ENCODE results near the gene DUSP2. TPM values are rescaled to one million over a fixed set of nuclear protein-coding genes. Genes with fewer than 3 reads are reported as not detected.
A peak's percentile ranks its signal among the peaks of the same experiment; 100 is the strongest.

The DUSP2 gene
- total RNA-seq, 1 donor from 2014 or later = 494 TPM

- no peaks in the 10 kb centered on the region for H3K27me3 Mint-ChIP-seq (ENCODE audit: insufficient read depth)
- H3K4me3 Mint-ChIP-seq = no peak overlapping the region
- H3K36me3 Mint-ChIP-seq (ENCODE audit: low read depth) = no peaks in the 10 kb centered on the region
- intact Hi-C loops (cut with micrococcal nuclease) = no loop called here
- H3K9me3 Mint-ChIP-seq = no peaks in the 10 kb centered on the region
- no peak for DNase-seq (ENCODE audit: low spot score)
- H3K4me1 Mint-ChIP-seq (ENCODE audit: low read depth) = peaks cover 72% of the 10 kb centered on the region
- H3K27ac Mint-ChIP-seq = peak overlapping the region; percentile 79
Measured at GRCh38 chr2:96150007-96150640, 4.9 kb upstream of the DUSP2 start.

GRCh38 chr2:96148410-96149217, 3.4 kb upstream of the DUSP2 start:
- Mint-ChIP-seq H3K27ac (peak overlapping the region; percentile 99), H3K36me3 (ENCODE audit: low read depth) (peaks cover 11% of the 10 kb centered on the region), H3K9me3 (no peaks in the 10 kb centered on the region), H3K4me3 (peak overlapping the region; percentile 88), H3K27me3 (ENCODE audit: insufficient read depth) (peaks cover 2% of the 10 kb centered on the region), H3K4me1 (ENCODE audit: low read depth) (peaks cover 75% of the 10 kb centered on the region)
- intact Hi-C loops (cut with micrococcal nuclease) = loop anchor here (1.0 to 10.0 kb wide), 4 partner anchors 9 to 1516 kb away; partner anchors contain the start of genes ACTR1B and C2orf92
- peak; percentile 91 for DNase-seq (ENCODE audit: low spot score)

- intact Hi-C loops (cut with micrococcal nuclease) = loop anchor here (1.0 to 10.0 kb wide), 4 partner anchors 10 to 1517 kb away; partner anchors contain the start of genes ACTR1B and C2orf92
- Mint-ChIP-seq H3K36me3 (ENCODE audit: low read depth) (peaks cover 20% of the 10 kb centered on the region), H3K27ac (peak overlapping the region; percentile 99), H3K4me3 (peak overlapping the region; percentile 88), H3K4me1 (ENCODE audit: low read depth) (peaks cover 66% of the 10 kb centered on the region), H3K27me3 (ENCODE audit: insufficient read depth) (peaks cover 2% of the 10 kb centered on the region), H3K9me3 (no peaks in the 10 kb centered on the region)
- no peak for DNase-seq (ENCODE audit: low spot score)
Measured at GRCh38 chr2:96147593-96148201, 2.5 kb upstream of the DUSP2 start.

GRCh38 chr2:96146881-96147592, 1.8 kb upstream of the DUSP2 start:
- Mint-ChIP-seq H3K9me3 (no peaks in the 10 kb centered on the region), H3K4me1 (ENCODE audit: low read depth) (peaks cover 66% of the 10 kb centered on the region), H3K4me3 (peak overlapping the region; percentile 88), H3K27ac (peak overlapping the region; percentile 99), H3K36me3 (ENCODE audit: low read depth) (peaks cover 26% of the 10 kb centered on the region), H3K27me3 (ENCODE audit: insufficient read depth) (peaks cover 2% of the 10 kb centered on the region)
- intact Hi-C loops (cut with micrococcal nuclease) = loop anchor here (1.0 to 10.0 kb wide), 5 partner anchors 60 to 1518 kb away; partner anchors contain the start of genes ACTR1B and C2orf92
- no peak for DNase-seq (ENCODE audit: low spot score)

GRCh38 chr2:96146153-96146880, 1.1 kb upstream of the DUSP2 start:
- Mint-ChIP-seq H3K4me3 (peak overlapping the region; percentile 88), H3K9me3 (no peaks in the 10 kb centered on the region), H3K36me3 (ENCODE audit: low read depth) (peaks cover 29% of the 10 kb centered on the region), H3K27me3 (ENCODE audit: insufficient read depth) (peaks cover 2% of the 10 kb centered on the region), H3K4me1 (ENCODE audit: low read depth) (peaks cover 64% of the 10 kb centered on the region), H3K27ac (peak overlapping the region; percentile 99)
- intact Hi-C loops (cut with micrococcal nuclease) = loop anchor here (1.0 to 10.0 kb wide), 5 partner anchors 61 to 1518 kb away; partner anchors contain the start of genes ACTR1B and C2orf92
- DNase-seq (ENCODE audit: low spot score) = peak; percentile 83

GRCh38 chr2:96145848-96146152, 560 bp upstream of the DUSP2 start:
- Mint-ChIP-seq H3K27ac (peak overlapping the region; percentile 99), H3K9me3 (no peaks in the 10 kb centered on the region), H3K36me3 (ENCODE audit: low read depth) (peaks cover 29% of the 10 kb centered on the region), H3K27me3 (ENCODE audit: insufficient read depth) (peaks cover 2% of the 10 kb centered on the region), H3K4me3 (peak overlapping the region; percentile 88), H3K4me1 (ENCODE audit: low read depth) (peaks cover 60% of the 10 kb centered on the region)
- intact Hi-C loops (cut with micrococcal nuclease) = loop anchor here (1.0 to 10.0 kb wide), 8 partner anchors 18 to 1519 kb away; partner anchors contain the start of genes ACTR1B, ADRA2B, C2orf92 and CIAO1
- no peak for DNase-seq (ENCODE audit: low spot score)

GRCh38 chr2:96144481-96145035, 682 bp downstream of the DUSP2 start:
- peaks cover 29% of the 10 kb centered on the region for H3K36me3 Mint-ChIP-seq (ENCODE audit: low read depth)
- DNase-seq (ENCODE audit: low spot score) = peak; percentile 35
- peaks cover 55% of the 10 kb centered on the region for H3K4me1 Mint-ChIP-seq (ENCODE audit: low read depth)
- no peaks in the 10 kb centered on the region for H3K9me3 Mint-ChIP-seq
- peak overlapping the region; percentile 96 for H3K27ac Mint-ChIP-seq
- peaks cover 2% of the 10 kb centered on the region for H3K27me3 Mint-ChIP-seq (ENCODE audit: insufficient read depth)
- intact Hi-C loops (cut with micrococcal nuclease) = loop anchor here (1.0 to 10.0 kb wide), 7 partner anchors 19 to 1520 kb away; partner anchors contain the start of genes ACTR1B, ADRA2B, C2orf92 and CIAO1
- H3K4me3 Mint-ChIP-seq = peak overlapping the region; percentile 97

GRCh38 chr2:96143848-96144480, 1.3 kb downstream of the DUSP2 start:
- no peak for DNase-seq (ENCODE audit: low spot score)
- peaks cover 55% of the 10 kb centered on the region for H3K4me1 Mint-ChIP-seq (ENCODE audit: low read depth)
- H3K27me3 Mint-ChIP-seq (ENCODE audit: insufficient read depth) = peaks cover 2% of the 10 kb centered on the region
- H3K27ac Mint-ChIP-seq = peak overlapping the region; percentile 96
- intact Hi-C loops (cut with micrococcal nuclease) = loop anchor here (1.0 to 10.0 kb wide), 3 partner anchors 27 to 1521 kb away; partner anchors contain the start of genes ACTR1B, ADRA2B and C2orf92
- no peaks in the 10 kb centered on the region for H3K9me3 Mint-ChIP-seq
- H3K36me3 Mint-ChIP-seq (ENCODE audit: low read depth) = peaks cover 29% of the 10 kb centered on the region
- H3K4me3 Mint-ChIP-seq = peak overlapping the region; percentile 97

GRCh38 chr2:96143231-96143847, 1.9 kb downstream of the DUSP2 start:
- H3K4me1 Mint-ChIP-seq (ENCODE audit: low read depth) = peaks cover 51% of the 10 kb centered on the region
- H3K4me3 Mint-ChIP-seq = peak overlapping the region; percentile 97
- H3K27me3 Mint-ChIP-seq (ENCODE audit: insufficient read depth) = peaks cover 2% of the 10 kb centered on the region
- intact Hi-C loops (cut with micrococcal nuclease) = loop anchor here (10.0 kb wide), 1 partner anchor 1521 kb away; the partner anchor contains the start of genes ACTR1B and C2orf92
- H3K27ac Mint-ChIP-seq = peak overlapping the region; percentile 96
- H3K9me3 Mint-ChIP-seq = no peaks in the 10 kb centered on the region
- peaks cover 29% of the 10 kb centered on the region for H3K36me3 Mint-ChIP-seq (ENCODE audit: low read depth)
- DNase-seq (ENCODE audit: low spot score) = no peak

GRCh38 chr2:96142217-96143113, 2.8 kb downstream of the DUSP2 start:
- Mint-ChIP-seq H3K27me3 (ENCODE audit: insufficient read depth) (peaks cover 2% of the 10 kb centered on the region), H3K4me3 (peak overlapping the region; percentile 97), H3K9me3 (no peaks in the 10 kb centered on the region), H3K36me3 (ENCODE audit: low read depth) (peaks cover 29% of the 10 kb centered on the region), H3K4me1 (ENCODE audit: low read depth) (peaks cover 42% of the 10 kb centered on the region), H3K27ac (peak overlapping the region; percentile 96)
- intact Hi-C loops (cut with micrococcal nuclease) = loop anchor here (10.0 kb wide), 1 partner anchor 1522 kb away; the partner anchor contains the start of genes ACTR1B and C2orf92
- no peak for DNase-seq (ENCODE audit: low spot score)

Data from activated T-helper 1 cell treated with anti-CD3 and anti-CD28 coated beads, Interleukin-12 subunit alpha, Interleukin-12 subunit beta, Interleukin-2, Interleukin-4 antibody, amounts not matched to agents 30 ng/mL and 10 ng/mL and 1 ng/mL, durations not matched to agents 14 hours and 24 hours and 36 hours (primary cell).